ENCODE data around the gene OPALIN.

The OPALIN gene

DNA sequence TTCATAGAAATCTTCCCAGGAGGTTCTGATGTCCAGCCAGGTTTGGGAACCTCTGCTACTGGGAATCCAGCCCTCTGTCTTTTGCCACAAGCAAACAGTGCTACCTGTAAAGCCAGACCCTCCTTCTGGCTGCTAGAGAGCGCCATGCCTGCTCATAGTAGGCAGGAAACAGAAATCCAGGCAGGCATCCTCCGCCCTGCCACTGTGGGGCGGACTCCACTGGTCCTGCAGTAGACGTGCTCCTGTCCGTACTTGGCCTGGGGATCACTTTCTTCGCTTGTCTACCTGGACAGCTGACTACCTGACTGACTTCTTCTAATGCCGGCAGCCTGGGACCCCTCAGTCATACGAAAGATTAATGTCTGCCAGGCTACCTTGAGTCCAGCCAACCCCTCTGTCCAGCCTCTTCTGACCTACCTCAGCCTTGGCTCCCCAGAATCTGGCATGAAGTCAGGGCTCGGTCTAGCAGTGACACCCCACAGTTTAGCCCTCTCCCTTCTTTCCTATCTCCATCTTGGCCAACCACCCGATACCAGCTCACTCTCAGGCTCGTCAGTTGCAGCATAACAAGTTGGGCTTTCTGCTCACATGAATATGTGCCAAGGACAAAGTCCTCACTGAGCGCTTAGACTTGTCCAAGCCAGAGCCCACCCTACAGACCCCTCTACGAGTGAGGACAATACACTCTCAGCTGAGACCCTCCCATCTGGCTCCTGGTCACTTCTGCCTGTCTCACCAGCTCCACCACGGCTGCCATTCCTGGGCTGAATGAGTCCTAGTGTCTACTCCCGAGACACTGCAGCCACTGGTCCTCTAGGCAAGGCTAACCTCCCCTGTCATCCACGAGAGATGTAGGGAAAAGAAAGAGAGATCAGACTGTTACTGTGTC lies 43.9 kb upstream of the OPALIN start:
- Histone ChIP-seq H3K9ac (ENCODE audit: low read length) (no peak overlapping the region), H3K4me3 (ENCODE audit: insufficient read depth, low read length, poor library complexity, severe bottlenecking) (no peak overlapping the region), H3K79me2 (ENCODE audit: insufficient read depth, low read length) (no peaks in the 10 kb centered on the region), H3K4me2 (ENCODE audit: low read depth, low read length, poor library complexity, severe bottlenecking) (no peak overlapping the region), H3K9me2 (replicated peaks; ENCODE audit: insufficient read depth, low read length) (no peaks in the 10 kb centered on the region), H3K27me3 (ENCODE audit: low read length) (no peaks in the 10 kb centered on the region), H3K36me3 (ENCODE audit: low read length) (no peaks in the 10 kb centered on the region), H3F3A (ENCODE audit: insufficient read depth) (no peaks in the 10 kb centered on the region), H4K20me1 (ENCODE audit: low read depth, low read length) (no peaks in the 10 kb centered on the region), H2AFZ (ENCODE audit: low read depth, low read length, severe bottlenecking) (no peak overlapping the region), H3K27ac (ENCODE audit: low read depth, low read length) (no peak overlapping the region), H3K9me3 (ENCODE audit: insufficient read depth, low read length) (no peaks in the 10 kb centered on the region)
- TF ChIP-seq, protein P1, sequence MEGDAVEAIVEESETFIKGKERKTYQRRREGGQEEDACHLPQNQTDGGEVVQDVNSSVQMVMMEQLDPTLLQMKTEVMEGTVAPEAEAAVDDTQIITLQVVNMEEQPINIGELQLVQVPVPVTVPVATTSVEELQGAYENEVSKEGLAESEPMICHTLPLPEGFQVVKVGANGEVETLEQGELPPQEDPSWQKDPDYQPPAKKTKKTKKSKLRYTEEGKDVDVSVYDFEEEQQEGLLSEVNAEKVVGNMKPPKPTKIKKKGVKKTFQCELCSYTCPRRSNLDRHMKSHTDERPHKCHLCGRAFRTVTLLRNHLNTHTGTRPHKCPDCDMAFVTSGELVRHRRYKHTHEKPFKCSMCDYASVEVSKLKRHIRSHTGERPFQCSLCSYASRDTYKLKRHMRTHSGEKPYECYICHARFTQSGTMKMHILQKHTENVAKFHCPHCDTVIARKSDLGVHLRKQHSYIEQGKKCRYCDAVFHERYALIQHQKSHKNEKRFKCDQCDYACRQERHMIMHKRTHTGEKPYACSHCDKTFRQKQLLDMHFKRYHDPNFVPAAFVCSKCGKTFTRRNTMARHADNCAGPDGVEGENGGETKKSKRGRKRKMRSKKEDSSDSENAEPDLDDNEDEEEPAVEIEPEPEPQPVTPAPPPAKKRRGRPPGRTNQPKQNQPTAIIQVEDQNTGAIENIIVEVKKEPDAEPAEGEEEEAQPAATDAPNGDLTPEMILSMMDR (IDR thresholded peaks at IDR 0.05; ENCODE audit: insufficient read depth, low read length, poor library complexity, severe bottlenecking) = no peak
- no peak for TF ChIP-seq EZH2phosphoT487 (conservative IDR thresholded peaks at IDR 0.05; ENCODE audit: low read length)

- H3K27ac ChIP-seq (ENCODE audit: low read depth, low read length) = no peak overlapping the region
- H3K9ac ChIP-seq (ENCODE audit: low read length) = no peak overlapping the region
- no peaks in the 10 kb centered on the region for H3K27me3 ChIP-seq (ENCODE audit: low read length)
- H3K4me2 ChIP-seq (ENCODE audit: low read depth, low read length, poor library complexity, severe bottlenecking) = no peak overlapping the region
- H3F3A ChIP-seq (ENCODE audit: insufficient read depth) = no peaks in the 10 kb centered on the region
- H4K20me1 ChIP-seq (ENCODE audit: low read depth, low read length) = no peaks in the 10 kb centered on the region
- H3K36me3 ChIP-seq (ENCODE audit: low read length) = no peaks in the 10 kb centered on the region
- no peaks in the 10 kb centered on the region for H3K9me3 ChIP-seq (ENCODE audit: insufficient read depth, low read length)
- H3K79me2 ChIP-seq (ENCODE audit: insufficient read depth, low read length) = no peaks in the 10 kb centered on the region
- no peak overlapping the region for H3K4me3 ChIP-seq (ENCODE audit: insufficient read depth, low read length, poor library complexity, severe bottlenecking)
- H2AFZ ChIP-seq (ENCODE audit: low read depth, low read length, severe bottlenecking) = no peak overlapping the region
- TF ChIP-seq, protein P1 (IDR thresholded peaks at IDR 0.05; ENCODE audit: insufficient read depth, low read length, poor library complexity, severe bottlenecking) = no peak
- TF ChIP-seq EZH2phosphoT487 (conservative IDR thresholded peaks at IDR 0.05; ENCODE audit: low read length) = no peak
- no peaks in the 10 kb centered on the region for H3K9me2 ChIP-seq (replicated peaks; ENCODE audit: insufficient read depth, low read length)
Observed at GRCh38 chr10:96401036-96401435, 42.2 kb upstream of the OPALIN start.

DNA sequence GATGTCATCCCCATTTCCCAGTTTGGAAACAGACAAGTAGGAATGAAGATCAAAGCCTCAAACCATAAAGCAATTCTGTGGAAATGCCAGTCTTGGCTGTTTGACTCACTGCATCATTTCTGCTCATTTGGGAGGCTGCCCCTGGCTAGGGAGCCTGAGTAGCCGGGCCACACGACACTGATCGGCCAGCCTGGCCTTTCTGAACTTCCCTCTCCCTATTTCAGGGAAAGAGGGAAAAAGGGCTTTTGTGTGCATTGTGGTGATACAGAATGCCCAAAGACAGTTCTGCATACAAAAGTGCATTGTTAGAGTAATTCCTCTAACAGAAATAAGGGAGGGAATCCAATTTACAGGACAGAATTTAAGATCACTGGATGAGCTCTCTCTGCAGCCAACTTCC lies 41.7 kb upstream of the OPALIN start:
- no peaks in the 10 kb centered on the region for H3K27me3 ChIP-seq (ENCODE audit: low read length)

More for the DNA sequence above, 41.7 kb upstream of the OPALIN start:
- no peaks in the 10 kb centered on the region for H3K36me3 ChIP-seq (ENCODE audit: low read length)
- no peak overlapping the region for H3K4me3 ChIP-seq (ENCODE audit: insufficient read depth, low read length, poor library complexity, severe bottlenecking)
- H4K20me1 ChIP-seq (ENCODE audit: low read depth, low read length) = no peaks in the 10 kb centered on the region
- TF ChIP-seq, protein P1 (IDR thresholded peaks at IDR 0.05; ENCODE audit: insufficient read depth, low read length, poor library complexity, severe bottlenecking) = no peak
- no peak for TF ChIP-seq EZH2phosphoT487 (conservative IDR thresholded peaks at IDR 0.05; ENCODE audit: low read length)
- H3K9ac ChIP-seq (ENCODE audit: low read length) = no peak overlapping the region
- no peaks in the 10 kb centered on the region for H3K9me2 ChIP-seq (replicated peaks; ENCODE audit: insufficient read depth, low read length)
- H3K4me2 ChIP-seq (ENCODE audit: low read depth, low read length, poor library complexity, severe bottlenecking) = no peak overlapping the region
- no peak overlapping the region for H3K27ac ChIP-seq (ENCODE audit: low read depth, low read length)
- H3K79me2 ChIP-seq (ENCODE audit: insufficient read depth, low read length) = no peaks in the 10 kb centered on the region
- no peaks in the 10 kb centered on the region for H3F3A ChIP-seq (ENCODE audit: insufficient read depth)
- H2AFZ ChIP-seq (ENCODE audit: low read depth, low read length, severe bottlenecking) = no peak overlapping the region
- no peaks in the 10 kb centered on the region for H3K9me3 ChIP-seq (ENCODE audit: insufficient read depth, low read length)

Data from SU-DHL-6 (cell line).